H1 (cell line): ENCODE measurements around the gene DLST.

ENCODE experiments used
- ZNF274 ChIP-seq: IDR thresholded peaks from 2 replicates; pipeline ENCODE4 v1.7.0; 2012; ENCODE audit warnings: low read length, borderline replicate concordance; ENCODE audit errors: extremely low read depth
- TF ChIP-seq, protein P1 (sequence below), 3 experiments: IDR thresholded peaks; 1 replicate in 2 of 3; 2 replicates in 1 of 3; pipeline versions ENCODE4 v1.5.1 to v1.6.1; 2011; ENCODE audit warnings: low read length in 3 of 3, mild to moderate bottlenecking in 3 of 3, inconsistent platforms in 2 of 3, low read depth in 1 of 3, moderate library complexity in 1 of 3; ENCODE audit not compliant: insufficient read depth in 1 of 3; ENCODE audit errors: control extremely low read depth in 1 of 3

DNA sequence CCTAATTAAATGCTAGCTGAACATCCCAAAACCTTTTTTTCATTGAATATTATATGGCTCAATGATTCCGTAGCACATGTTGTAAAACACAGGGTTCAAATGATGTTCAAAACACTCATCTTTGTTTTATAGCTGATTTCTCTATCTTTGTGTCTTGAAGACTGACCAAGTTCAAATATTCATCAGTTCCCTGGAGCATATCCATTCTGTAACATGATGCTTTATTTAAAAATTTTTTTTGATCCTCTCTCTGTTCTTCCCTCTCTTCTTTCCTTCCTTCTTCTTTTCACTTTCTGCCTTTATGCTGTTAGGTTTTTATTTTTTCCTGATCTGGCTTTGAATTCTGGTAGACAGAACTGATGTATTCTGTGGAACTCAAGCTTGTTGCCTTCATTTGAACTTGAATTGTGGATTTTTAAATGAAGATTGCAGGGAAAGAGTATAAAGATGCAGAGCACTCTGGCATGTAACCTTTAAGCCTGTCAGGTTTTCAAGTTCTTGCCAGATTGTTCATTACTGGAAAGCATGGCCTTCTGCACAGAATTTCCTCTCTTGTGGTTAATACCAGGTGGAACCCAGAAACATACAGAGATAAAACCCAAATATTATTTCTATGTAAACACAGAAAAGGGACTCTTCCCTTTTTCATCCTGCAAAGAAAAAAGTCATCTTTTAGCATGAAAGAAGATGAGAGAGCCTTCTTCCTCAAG lies 45.3 kb upstream of the DLST start:
- no peak for TF ChIP-seq ZNF274
- TF ChIP-seq, protein P1, sequence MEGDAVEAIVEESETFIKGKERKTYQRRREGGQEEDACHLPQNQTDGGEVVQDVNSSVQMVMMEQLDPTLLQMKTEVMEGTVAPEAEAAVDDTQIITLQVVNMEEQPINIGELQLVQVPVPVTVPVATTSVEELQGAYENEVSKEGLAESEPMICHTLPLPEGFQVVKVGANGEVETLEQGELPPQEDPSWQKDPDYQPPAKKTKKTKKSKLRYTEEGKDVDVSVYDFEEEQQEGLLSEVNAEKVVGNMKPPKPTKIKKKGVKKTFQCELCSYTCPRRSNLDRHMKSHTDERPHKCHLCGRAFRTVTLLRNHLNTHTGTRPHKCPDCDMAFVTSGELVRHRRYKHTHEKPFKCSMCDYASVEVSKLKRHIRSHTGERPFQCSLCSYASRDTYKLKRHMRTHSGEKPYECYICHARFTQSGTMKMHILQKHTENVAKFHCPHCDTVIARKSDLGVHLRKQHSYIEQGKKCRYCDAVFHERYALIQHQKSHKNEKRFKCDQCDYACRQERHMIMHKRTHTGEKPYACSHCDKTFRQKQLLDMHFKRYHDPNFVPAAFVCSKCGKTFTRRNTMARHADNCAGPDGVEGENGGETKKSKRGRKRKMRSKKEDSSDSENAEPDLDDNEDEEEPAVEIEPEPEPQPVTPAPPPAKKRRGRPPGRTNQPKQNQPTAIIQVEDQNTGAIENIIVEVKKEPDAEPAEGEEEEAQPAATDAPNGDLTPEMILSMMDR (IDR thresholded peaks at IDR 0.05; ENCODE audit: control extremely low read depth in 1 of 3, insufficient read depth in 1 of 3, low read depth in 1 of 3, low read length in 3 of 3) = no peak
